HepG2 (cell line): Measurements from ENCODE around the gene CCDC80. TPM values are rescaled to one million over a fixed set of nuclear protein-coding genes. Genes with fewer than 3 reads are reported as not detected.
A peak's percentile ranks its signal among the peaks of the same experiment; 100 is the strongest.

Experiments used
- AHR ChIP-seq: IDR thresholded peaks from 2 replicates; pipeline ENCODE4 v1.6.1; 2018; ENCODE audit warnings: missing genetic modification reagents, missing compliant biosample characterization
- BCL6 ChIP-seq: IDR thresholded peaks from 2 replicates; pipeline ENCODE4 v1.6.1; 2016; ENCODE audit warnings: missing genetic modification reagents, missing compliant biosample characterization
- CHD4 ChIP-seq: fragments of 200-600 bp; sonication (generic); IDR thresholded peaks from 2 replicates; pipeline ENCODE4 v1.7.0; 2017; ENCODE audit warnings: mild to moderate bottlenecking, low read length, borderline replicate concordance
- DRAP1 ChIP-seq: IDR thresholded peaks from 2 replicates; pipeline ENCODE4 v1.6.1; 2016; ENCODE audit warnings: missing genetic modification reagents, missing compliant biosample characterization
- FOXK2 ChIP-seq: fragments of 450-650 bp; IDR thresholded peaks from 2 replicates; pipeline ENCODE4 v1.6.1; 2016
- LCORL ChIP-seq, 2 experiments: fragments of 450-650 bp in 1 of 2; sonication (generic) in 1 of 2; formaldehyde crosslinking in 1 of 2; IDR thresholded peaks; 2 replicates each; pipeline versions ENCODE4 v1.5.0 to v1.6.1; 2017 to 2020; ENCODE audit warnings: antibody characterized with exemption in 1 of 2, missing genetic modification reagents in 1 of 2
- MATR3 ChIP-seq: sonication (generic); formaldehyde crosslinking; IDR thresholded peaks from 2 replicates; pipeline ENCODE4 v1.4.0; 2020; ENCODE audit warnings: missing genetic modification reagents
- MEF2D ChIP-seq: sonication (generic); formaldehyde crosslinking; IDR thresholded peaks from 2 replicates; pipeline ENCODE4 v1.5.1; 2020; ENCODE audit warnings: mild to moderate bottlenecking, missing genetic modification reagents
- PRPF4 ChIP-seq: fragments of 200-400 bp; formaldehyde crosslinking; IDR thresholded peaks from 2 replicates; pipeline ENCODE4 v1.6.1; 2016; ENCODE audit warnings: low read length, low read depth; ENCODE audit not compliant: poor library complexity, severe bottlenecking
- RERE ChIP-seq: IDR thresholded peaks from 2 replicates; pipeline ENCODE4 v1.6.1; 2016; ENCODE audit warnings: low read depth, missing genetic modification reagents, missing compliant biosample characterization
- SIN3B ChIP-seq: fragments of 150-350 bp; IDR thresholded peaks from 2 replicates; pipeline ENCODE4 v1.6.1; 2014; ENCODE audit warnings: low read length
- SKI ChIP-seq: fragments of 450-650 bp; IDR thresholded peaks from one replicate; pipeline ENCODE4 v1.6.1; 2018; ENCODE audit warnings: mild to moderate bottlenecking; ENCODE audit not compliant: partially characterized antibody
- SMC3 ChIP-seq: IDR thresholded peaks from 2 replicates; pipeline ENCODE4 v1.6.1; 2011; ENCODE audit warnings: low read length, improper control_type of control experiment
- SP2 ChIP-seq: sonication (generic); formaldehyde crosslinking; IDR thresholded peaks from 2 replicates; pipeline ENCODE4 v1.5.1; 2020; ENCODE audit warnings: mild to moderate bottlenecking, missing genetic modification reagents
- TCF7L2 ChIP-seq: IDR thresholded peaks from 2 replicates; pipeline ENCODE4 v1.6.1; 2011; ENCODE audit warnings: mild to moderate bottlenecking, low read depth, low read length, moderate library complexity
- TFE3 ChIP-seq: IDR thresholded peaks from 2 replicates; pipeline ENCODE4 v1.6.1; 2016
- ZFAT ChIP-seq: sonication (generic); formaldehyde crosslinking; conservative IDR thresholded peaks from 2 replicates; pipeline ENCODE4 v1.8.1; 2023; ENCODE audit warnings: missing genetic modification reagents, inconsistent platforms
- ZFP41 ChIP-seq: sonication (generic); formaldehyde crosslinking; IDR thresholded peaks from 2 replicates; pipeline ENCODE4 v1.4.0; 2020; ENCODE audit warnings: mild to moderate bottlenecking, missing genetic modification reagents, borderline replicate concordance
- ZNF136 ChIP-seq: sonication (generic); formaldehyde crosslinking; IDR thresholded peaks from 2 replicates; pipeline ENCODE4 v1.8.1; 2022; ENCODE audit warnings: low read depth, mild to moderate bottlenecking, moderate library complexity, missing genetic modification reagents
- ZNF205 ChIP-seq: IDR thresholded peaks from 2 replicates; pipeline ENCODE4 v1.6.1; 2018; ENCODE audit warnings: missing biosample characterization, missing genetic modification reagents
- ZNF430 ChIP-seq: sonication (generic); formaldehyde crosslinking; IDR thresholded peaks from 2 replicates; pipeline ENCODE4 v1.9.0; 2021; ENCODE audit warnings: mild to moderate bottlenecking, missing genetic modification reagents
- ZNF704 ChIP-seq: sonication (generic); formaldehyde crosslinking; IDR thresholded peaks from 2 replicates; pipeline ENCODE4 v1.8.1; 2023; ENCODE audit warnings: mild to moderate bottlenecking, inconsistent platforms, moderate library complexity, missing genetic modification reagents, borderline replicate concordance
- ZNF713 ChIP-seq: sonication (generic); formaldehyde crosslinking; IDR thresholded peaks from 2 replicates; pipeline ENCODE4 v1.4.0; 2020; ENCODE audit warnings: mild to moderate bottlenecking, missing genetic modification reagents
- polyA plus RNA-seq, 8 experiments: library from polyadenylated mRNA; depleted of rRNA in 3 of 8; stranded (reverse) in 7 of 8; unstranded in 1 of 8; fragments of >200 nt; fragmentation: Illumina TruSeq in 4 of 8; extraction: Trizol in 4 of 8; gene quantifications; 2 replicates each; pipeline versions ENCODE4 v1.2.1 to v1.2.3, GENCODE V29; 2011 to 2016; ENCODE audit warnings: low read depth in 4 of 8, missing spikeins in 1 of 8, mixed read lengths in 1 of 8; ENCODE audit not compliant: insufficient read depth in 1 of 8
- total RNA-seq, 5 experiments: library from RNA; depleted of rRNA; stranded (reverse); fragments of >200 nt; fragmentation: Illumina TruSeq; extraction: Trizol; gene quantifications; 2 replicates each; pipeline ENCODE4 v1.2.3, GENCODE V29; 2016; ENCODE audit warnings: low read depth in 1 of 5

Gene CCDC80
- total and polyA plus RNA-seq, 2 of the 13 experiments (the other 11 are each of a cell fraction or from before 2014, with no cell fraction given) = not detected

- peak; percentile 94 for TF ChIP-seq TFE3
- 0 out of 2 replicates have a peak, but pooled peaks have one; percentile 52 for TF ChIP-seq FOXK2
- TF ChIP-seq BCL6 = peak; percentile 54
- no peak; the same call in 1 of the 2 replicates for TF ChIP-seq RERE (CRISPR knock-in tag)
- 0 out of 2 replicates have a peak, but pooled peaks have one; percentile 36 for TF ChIP-seq AHR (CRISPR knock-in tag)
- no peak for TF ChIP-seq ZFAT (CRISPR knock-in tag)
- TF ChIP-seq ZNF704 (CRISPR knock-in tag) = no peak
- TF ChIP-seq CHD4 = no peak; the same call in 1 of the 2 replicates
- peak; percentile 61 for TF ChIP-seq SP2 (CRISPR knock-in tag)
- no peak for TF ChIP-seq TCF7L2
- TF ChIP-seq ZNF713 (CRISPR knock-in tag) = no peak
- peak; percentile 49 for TF ChIP-seq SKI
- no peak for TF ChIP-seq PRPF4
- TF ChIP-seq ZNF430 (CRISPR knock-in tag) = peak; percentile 60
- no peak for TF ChIP-seq ZNF136
- peak; percentile 79 for TF ChIP-seq SIN3B
- TF ChIP-seq MEF2D (CRISPR knock-in tag) = no peak; the same call in 1 of the 2 replicates
- peak; percentile 51; the same call in 1 of the 2 replicates for TF ChIP-seq DRAP1 (CRISPR knock-in tag)
- no peak for TF ChIP-seq MATR3 (CRISPR knock-in tag)
- peak; percentile 53 for TF ChIP-seq ZNF205
- TF ChIP-seq LCORL (IDR thresholded peaks at IDR 0.05) = no peak
- TF ChIP-seq LCORL (CRISPR knock-in tag; IDR thresholded peaks at IDR 0.05) = no peak; the same call in 1 of the 2 replicates
- TF ChIP-seq ZFP41 = no peak
- no peak for TF ChIP-seq SMC3
Measured at GRCh38 chr3:112561734-112562529, 79.0 kb downstream of the CCDC80 start, which contains the start of the genes ATG3 and SLC35A5 (continued).
